HG02610 (cell line): ENCODE measurements around the gene IKZF2.

Source experiments
- ATAC-seq: cut with Tn5 transposase; IDR thresholded peaks from one replicate; pipeline ENCODE4 v1.9.1; 2021; ENCODE audit warnings: mild to moderate bottlenecking, moderate library complexity; ENCODE audit not compliant: unreplicated experiment

Gene IKZF2

DNA sequence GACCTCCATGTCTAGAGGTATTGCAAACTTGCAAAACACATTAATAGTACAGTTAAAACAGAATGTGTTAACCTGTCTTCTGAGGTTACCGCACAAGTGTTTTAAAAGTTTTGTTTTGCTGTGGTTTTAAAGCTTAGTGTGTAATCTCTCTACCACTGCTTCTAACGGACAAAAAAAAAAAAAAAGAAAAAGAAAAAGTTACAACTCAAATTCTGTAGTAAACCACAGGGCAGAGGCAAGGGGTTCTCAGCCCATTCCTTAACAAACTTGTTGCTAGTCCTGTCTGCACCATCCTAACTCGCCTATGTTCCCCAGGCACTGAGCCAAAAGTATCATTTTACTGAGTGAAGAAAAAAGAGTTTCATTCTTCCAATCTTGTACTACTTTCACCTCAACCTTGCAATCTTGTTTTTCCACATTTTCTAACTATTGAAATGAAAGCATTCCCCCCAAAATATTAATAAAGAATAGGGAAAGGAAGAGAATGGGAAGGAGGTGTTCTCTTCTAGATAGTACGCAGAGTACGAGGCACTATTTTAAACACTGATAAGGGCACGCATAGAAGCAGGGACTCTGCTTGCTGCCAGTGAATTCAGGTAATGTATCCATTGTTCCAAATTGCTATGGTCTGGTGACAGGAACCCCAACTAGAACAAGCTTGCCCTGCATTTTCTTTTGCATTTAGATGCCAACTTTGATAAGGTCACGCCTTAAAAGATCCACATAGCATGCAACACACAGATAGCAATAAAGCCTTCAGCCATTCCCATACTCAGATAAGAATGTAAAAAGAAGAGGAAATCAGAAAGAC, 47.1 kb downstream of the IKZF2 start:
- ATAC-seq, result no peak

GRCh38 chr2:213101692-213102460, 49.5 kb downstream of the IKZF2 start:
- ATAC-seq, result peak; percentile 40

- ATAC-seq, result no peak
Observed at GRCh38 chr2:213101109-213101508, 50.3 kb downstream of the IKZF2 start.

- no peak for ATAC-seq
Observed at GRCh38 chr2:213098612-213099011, 52.8 kb downstream of the IKZF2 start.

- ATAC-seq, result no peak
Observed at GRCh38 chr2:213091765-213092164, 59.6 kb downstream of the IKZF2 start.

DNA sequence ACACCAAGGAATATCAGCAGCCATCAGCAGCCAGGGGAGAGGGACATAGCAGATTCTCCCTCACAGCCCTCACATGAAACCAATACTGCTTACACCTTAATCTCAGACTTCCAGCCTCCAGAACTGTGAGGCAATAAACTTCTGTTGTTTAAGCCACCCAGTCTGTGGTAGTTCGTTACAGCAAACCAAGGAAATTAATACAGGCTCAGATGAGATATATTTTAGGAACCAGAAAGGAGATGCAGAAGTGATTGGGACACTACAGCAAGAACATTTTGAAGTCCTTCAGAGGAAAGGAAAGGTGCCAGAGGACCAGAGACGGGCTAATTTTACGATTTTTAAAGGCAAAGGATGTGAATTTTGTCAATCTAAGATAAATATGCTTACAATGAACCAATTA, 60.6 kb downstream of the IKZF2 start:
- ATAC-seq, result no peak

DNA sequence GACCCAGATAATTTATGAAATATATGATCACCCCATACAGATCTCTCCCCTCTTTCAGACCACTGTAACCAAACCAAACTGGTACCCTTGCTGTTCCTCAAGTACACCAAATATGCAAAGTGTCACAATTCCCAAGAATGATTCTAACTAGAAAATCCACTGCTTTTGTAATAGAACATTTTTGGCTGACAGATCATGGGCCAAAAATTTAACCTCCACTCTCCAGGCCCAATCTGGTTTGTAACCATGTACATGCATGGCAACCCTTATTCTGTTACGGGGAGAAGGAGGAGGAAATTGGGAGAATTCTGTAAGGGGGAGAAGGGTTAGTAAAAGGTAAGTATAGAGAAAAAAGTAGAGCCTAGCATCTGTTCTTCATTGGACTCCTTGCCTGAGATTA, 62.0 kb downstream of the IKZF2 start:
- ATAC-seq, result no peak

DNA sequence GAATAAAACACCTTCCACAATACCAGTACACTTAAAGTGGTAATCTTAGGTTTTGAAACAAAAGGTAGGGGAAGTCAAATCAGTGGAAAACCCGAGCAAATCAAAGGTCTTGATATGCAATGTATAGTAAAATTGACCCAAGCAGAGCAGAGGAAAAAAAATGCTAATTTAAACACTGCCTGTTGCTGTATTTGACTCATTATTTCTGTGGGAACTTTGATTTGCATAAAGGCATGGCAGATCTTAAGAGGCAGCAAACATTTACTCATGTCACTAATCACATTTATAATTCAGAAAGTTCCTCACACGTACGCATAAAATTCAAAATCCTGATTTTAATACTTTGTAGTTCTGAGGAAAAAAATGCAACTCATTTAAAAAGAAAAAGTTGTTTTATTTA, 64.4 kb downstream of the IKZF2 start:
- ATAC-seq, result peak; percentile 70

DNA sequence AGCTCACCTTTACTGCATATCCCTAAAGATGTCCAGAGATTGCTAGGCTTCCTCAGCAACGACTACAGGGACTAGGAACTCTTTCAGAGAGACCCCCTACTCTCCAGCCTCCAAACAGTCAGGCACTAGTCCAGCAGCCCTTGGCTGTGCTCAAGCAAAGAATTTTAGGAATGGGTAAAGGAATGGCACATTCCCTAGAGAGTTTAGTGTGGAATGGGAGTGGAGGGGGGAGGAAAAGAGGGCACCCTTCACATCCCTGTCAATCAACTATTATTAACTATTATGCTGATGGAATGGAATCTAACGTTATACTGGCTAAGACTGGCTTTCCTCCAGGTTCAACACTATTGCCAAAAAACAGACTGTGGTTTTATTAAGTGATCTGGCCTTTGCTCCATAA, 64.8 kb downstream of the IKZF2 start:
- no peak for ATAC-seq

DNA sequence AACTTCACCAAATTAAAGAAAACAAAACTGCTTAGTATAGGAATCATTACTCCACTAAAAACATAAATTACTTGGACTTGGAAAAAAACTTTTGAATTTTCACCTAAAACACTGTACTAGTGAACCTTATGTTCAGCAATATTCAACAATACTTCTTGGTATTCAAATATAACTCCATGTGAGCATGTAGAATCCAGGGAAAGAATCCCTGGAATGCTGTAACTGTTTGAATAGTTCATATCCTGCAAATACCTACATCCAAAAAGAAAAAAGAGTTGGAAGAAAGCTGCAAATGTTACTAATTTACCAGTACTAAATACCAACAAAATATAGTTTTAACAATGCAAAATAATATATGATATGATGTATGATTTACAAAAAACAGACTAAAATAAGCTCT, 65.4 kb downstream of the IKZF2 start:
- ATAC-seq, result no peak

DNA sequence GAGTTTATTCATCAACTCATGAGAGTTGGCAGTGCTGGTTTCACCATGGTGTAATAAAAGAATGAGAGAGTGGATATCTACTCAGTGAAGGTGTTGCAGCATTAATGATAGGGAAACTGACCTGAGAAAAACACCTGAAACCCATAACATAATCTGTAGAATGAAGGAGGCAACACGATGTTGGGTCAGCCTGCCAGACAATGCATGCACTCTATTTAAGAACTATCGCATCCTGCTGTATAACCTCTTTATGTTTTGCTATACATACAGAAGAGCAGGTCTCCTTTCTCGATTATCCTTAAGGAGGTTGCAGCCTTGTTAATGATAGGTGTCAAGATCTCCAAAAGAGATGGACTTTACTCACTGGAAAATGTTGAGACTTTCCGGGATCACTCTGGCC, 65.9 kb downstream of the IKZF2 start:
- ATAC-seq, result no peak

DNA sequence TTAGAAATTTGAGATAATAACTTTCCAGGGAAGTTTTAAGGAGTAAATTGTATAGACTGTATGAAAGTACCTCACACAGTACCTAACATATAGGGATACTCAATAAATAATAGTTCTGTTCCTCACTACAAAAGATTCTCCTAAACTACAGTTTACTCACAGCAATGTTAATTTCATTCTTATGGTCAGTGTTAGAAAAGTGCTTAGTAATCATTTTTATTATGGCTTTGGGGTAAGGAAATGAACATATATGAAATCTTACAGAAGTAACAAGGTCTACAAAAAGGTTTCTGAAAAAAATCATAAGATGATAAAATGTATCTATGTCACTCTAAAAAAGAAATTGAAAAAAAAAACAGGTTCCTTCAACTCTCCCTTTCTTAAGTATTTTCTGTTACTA, 67.2 kb downstream of the IKZF2 start:
- ATAC-seq, result no peak

GRCh38 chr2:213080969-213081617, 70.3 kb downstream of the IKZF2 start:
- no peak for ATAC-seq

GRCh38 chr2:213079756-213080155, 71.7 kb downstream of the IKZF2 start:
- ATAC-seq, result no peak

- no peak for ATAC-seq
Observed at GRCh38 chr2:213078686-213079085, 72.7 kb downstream of the IKZF2 start.

DNA sequence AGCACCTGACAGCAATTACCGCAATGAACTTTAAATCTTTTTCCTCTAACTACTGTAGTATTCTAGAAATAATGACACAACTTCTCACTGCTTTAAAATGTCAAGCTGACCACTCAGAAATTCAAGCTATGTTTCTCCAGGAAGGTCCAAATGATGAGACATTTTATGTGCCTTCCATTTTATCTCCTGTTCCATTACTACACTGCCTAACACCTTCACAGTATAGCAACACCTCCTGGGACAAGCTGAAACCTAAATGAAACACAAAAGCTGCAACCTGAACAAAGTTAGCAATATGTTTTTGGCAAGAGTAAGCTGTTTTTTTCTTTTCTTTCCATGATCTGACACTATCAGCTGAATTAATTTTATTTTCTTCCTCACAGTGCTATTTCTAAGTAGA, 81.9 kb downstream of the IKZF2 start:
- ATAC-seq, result no peak

DNA sequence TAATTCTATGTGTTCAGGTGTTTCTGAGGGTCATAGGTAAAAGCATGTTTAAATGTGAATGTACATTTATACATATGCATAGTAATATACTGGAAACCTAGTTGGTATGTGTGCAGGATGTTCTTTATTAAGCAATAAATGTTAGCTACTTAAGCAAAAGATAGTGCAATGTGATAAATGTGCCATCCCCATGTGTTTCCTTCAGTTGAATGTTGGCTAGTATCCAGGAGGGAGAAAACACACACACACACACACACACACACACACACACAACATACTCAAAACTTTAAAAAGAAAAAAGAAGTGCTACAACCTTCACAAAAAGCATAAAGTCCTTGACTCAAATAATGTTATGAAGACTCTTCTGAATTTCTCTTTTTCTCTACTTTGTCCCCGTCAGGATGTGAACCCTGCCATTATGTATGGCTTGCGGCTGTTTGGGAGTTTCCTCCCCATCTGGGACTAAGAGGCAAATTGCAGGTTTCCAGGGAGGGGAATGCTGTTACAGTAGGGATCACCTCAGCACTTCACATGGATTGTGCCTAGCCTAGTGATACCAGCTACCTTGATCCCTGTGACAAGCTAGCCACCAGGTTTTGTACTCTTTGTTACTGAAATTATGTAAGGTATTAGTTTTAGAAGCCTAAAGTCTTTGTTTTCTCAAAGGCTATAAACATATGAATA, 82.6 kb downstream of the IKZF2 start:
- no peak for ATAC-seq

- no peak for ATAC-seq
Observed at GRCh38 chr2:213067888-213068287, 83.5 kb downstream of the IKZF2 start.

- ATAC-seq, result peak; percentile 32
Observed at GRCh38 chr2:213066443-213066743, 85.0 kb downstream of the IKZF2 start.

- ATAC-seq, result peak; percentile 45
Observed at GRCh38 chr2:213065583-213066442, 85.6 kb downstream of the IKZF2 start.
